MG63 (cell line): ENCODE data around the gene TMPRSS5. TPM values are rescaled to one million over a fixed set of nuclear protein-coding genes. Genes with fewer than 3 reads are reported as not detected.
"Not testable (repeated sequence)": the region's sequence is repeated elsewhere in the genome, so short reads cannot be mapped to it uniquely, and the experiment has no call there.

ENCODE experiments used
- DNase-seq: peaks from one replicate; pipeline ENCODE4 v3.0.0-alpha.2; 2020
- H3K27me3 ChIP-seq: fragments of 250-450 bp; sonication (Bioruptor Pico); 2 replicates; pipeline ENCODE4 v1.5.1; 2020; ENCODE audit warnings: mild to moderate bottlenecking, moderate library complexity
- H3K36me3 ChIP-seq: fragments of 250-450 bp; sonication (Bioruptor Pico); 2 replicates; pipeline ENCODE4 v1.5.1; 2020; ENCODE audit warnings: mild to moderate bottlenecking, moderate library complexity
- H3K4me3 ChIP-seq: fragments of 250-450 bp; sonication (Bioruptor Pico); 2 replicates; pipeline ENCODE4 v1.5.1; 2020; ENCODE audit warnings: mild to moderate bottlenecking, moderate library complexity
- H3K9me3 ChIP-seq: fragments of 250-450 bp; sonication (Bioruptor Pico); 2 replicates; pipeline ENCODE4 v1.5.1; 2020; ENCODE audit warnings: mild to moderate bottlenecking, moderate library complexity
- total RNA-seq: library from RNA; depleted of rRNA; stranded (reverse); fragments of >200 nt; shearing (Covaris generic); gene quantifications from 2 replicates; pipeline ENCODE4 v1.2.3, GENCODE V29; 2014; ENCODE audit warnings: low replicate concordance

Gene TMPRSS5
- total RNA-seq, 1 experiment from 2014 or later: not detected

- no peaks in the 10 kb centered on the region for H3K9me3 ChIP-seq
- no peak for DNase-seq
- no peaks in the 10 kb centered on the region for H3K36me3 ChIP-seq
- no peaks in the 10 kb centered on the region for H3K27me3 ChIP-seq
- H3K4me3 ChIP-seq: no peak overlapping the region
These were observed 24.8 kb downstream of the TMPRSS5 start for GRCh38 chr11:113681282-113681681.

DNA sequence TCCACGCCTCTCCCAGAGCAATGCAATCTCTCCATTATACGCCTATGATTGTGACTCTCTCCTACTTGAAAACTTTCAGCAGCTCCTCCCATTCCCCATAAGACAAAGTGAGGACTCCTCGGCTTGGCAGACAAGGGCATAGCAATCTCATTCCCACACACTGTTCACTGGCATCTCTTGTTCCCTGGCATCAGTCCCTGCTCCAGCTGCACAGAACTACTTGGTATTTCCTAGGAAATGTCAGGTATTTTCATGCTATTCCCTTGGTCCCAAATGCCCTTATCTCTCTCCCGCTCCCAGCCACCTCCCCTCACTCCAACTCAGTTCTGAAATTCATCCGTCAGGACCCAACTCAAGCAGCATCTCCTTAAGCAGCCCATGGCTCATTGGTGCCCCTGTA is 28.4 kb downstream of the TMPRSS5 start:
- DNase-seq: peak; percentile 41
- Histone ChIP-seq H3K36me3 (no peaks in the 10 kb centered on the region), H3K9me3 (no peaks in the 10 kb centered on the region), H3K27me3 (no peaks in the 10 kb centered on the region), H3K4me3 (no peak overlapping the region)

DNA sequence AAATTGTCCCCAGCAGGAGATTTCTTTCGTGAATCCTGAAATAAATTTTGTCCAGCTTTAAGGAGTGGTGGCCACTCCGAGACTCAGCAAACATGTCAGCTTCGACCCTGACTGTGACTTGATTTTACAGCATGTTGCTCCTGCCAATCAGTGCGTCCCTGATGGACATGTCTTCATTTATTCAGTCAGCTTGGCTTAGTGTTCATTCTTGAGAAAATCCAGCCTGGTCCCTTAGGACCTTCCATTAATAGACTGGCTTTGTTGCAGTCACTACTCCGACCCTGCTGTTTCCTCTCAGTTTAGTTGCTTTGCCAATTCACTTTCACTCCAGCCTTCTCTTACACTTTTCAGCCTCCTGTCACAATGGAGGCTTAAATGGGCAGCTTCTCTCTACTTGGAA is 30.5 kb downstream of the TMPRSS5 start:
- DNase-seq: no peak
- no peaks in the 10 kb centered on the region for H3K27me3 ChIP-seq
- no peak overlapping the region for H3K4me3 ChIP-seq
- H3K9me3 ChIP-seq: no peaks in the 10 kb centered on the region
- H3K36me3 ChIP-seq: no peaks in the 10 kb centered on the region

DNA sequence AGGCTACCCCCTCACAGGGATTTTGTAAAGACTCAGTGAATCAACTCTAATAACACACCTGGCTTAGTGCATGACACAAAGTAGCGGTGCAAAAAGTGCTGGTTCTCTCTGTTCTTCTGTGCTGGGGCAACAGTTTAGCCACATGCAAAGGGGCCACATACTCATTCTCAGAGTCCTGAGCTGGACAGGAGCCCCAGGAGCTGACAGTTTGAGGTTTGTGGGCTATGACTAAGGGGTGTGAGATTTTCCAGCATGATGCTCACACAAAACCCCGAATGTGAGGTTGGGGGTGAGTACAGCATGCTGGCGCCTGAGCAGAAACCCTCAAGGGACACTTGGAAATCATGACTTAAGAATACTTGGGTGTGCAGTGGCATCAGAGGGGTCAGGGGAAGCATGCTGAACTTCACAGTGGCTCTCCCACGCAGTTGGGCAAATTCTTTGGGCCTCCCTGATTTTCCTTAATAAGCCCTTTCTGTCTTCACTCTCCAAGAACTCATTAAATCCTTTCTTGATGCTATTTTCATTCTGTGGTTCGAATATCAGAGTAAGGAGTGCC is 31.0 kb downstream of the TMPRSS5 start:
- DNase-seq: peak; percentile 86
- Histone ChIP-seq H3K27me3 (no peaks in the 10 kb centered on the region), H3K9me3 (no peaks in the 10 kb centered on the region), H3K4me3 (no peak overlapping the region), H3K36me3 (no peaks in the 10 kb centered on the region)

DNA sequence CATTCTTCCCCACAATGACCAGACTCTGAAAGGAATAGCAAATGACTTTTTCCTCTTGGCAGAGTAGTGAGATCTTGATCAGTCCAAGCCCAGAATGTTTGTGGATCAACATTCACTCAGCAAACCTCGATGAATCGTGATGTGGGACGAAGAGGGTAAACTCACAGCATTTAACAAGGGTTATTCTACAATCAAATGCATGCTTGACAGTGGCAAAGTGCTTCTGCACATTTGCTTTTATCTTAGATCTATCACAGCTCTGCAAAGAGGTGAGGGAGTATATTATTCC is 31.8 kb downstream of the TMPRSS5 start:
- H3K4me3 ChIP-seq: no peak overlapping the region

DNA sequence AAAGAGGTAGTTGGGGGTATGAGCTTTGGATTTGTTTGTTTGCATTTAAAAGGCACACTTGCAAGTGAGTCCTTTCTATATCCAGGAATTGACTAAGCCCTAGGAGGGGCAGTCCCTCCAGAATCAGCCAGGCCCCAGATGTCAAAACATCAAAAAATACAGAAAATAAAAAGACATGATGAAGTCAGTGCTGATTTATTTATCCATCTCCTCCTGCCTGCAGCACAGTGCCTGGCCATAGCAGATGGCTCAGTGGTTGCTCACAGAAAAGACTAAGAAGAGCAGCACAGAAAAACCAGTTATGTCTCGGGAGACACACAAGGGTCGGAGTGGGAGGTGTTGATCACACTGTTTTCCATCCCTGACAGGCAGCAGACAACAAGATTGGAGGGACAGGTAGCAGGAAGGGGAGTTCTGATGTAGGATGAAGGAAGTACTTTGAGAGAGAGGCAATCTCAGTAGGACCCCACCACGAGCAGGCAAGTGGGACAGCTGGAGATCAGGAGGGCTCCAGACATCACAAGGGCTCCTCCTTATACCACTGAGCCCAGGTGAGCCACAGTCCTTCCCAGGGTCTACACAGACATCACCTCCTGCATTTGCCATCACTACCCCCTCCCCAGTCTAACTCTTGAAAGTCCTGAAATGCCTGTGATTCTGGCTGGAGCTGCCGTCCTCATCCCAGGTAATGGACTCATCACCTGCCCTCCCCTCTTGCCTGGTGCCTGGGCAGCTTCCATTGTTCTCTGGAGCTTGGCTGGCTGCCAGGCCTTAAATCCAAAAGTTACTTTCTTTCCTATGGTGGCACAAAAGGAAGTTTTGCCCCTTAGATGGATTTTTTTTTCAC is 32.3 kb downstream of the TMPRSS5 start:
- H3K36me3 ChIP-seq: no peaks in the 10 kb centered on the region
- H3K27me3 ChIP-seq: no peaks in the 10 kb centered on the region
- peak; percentile 24 for DNase-seq
- no peak overlapping the region for H3K4me3 ChIP-seq
- H3K9me3 ChIP-seq: peaks cover 8% of the 10 kb centered on the region

More for the DNA sequence above, 31.8 kb downstream of the TMPRSS5 start:
- Histone ChIP-seq H3K36me3 (no peaks in the 10 kb centered on the region), H3K9me3 (peaks cover 2% of the 10 kb centered on the region), H3K27me3 (no peaks in the 10 kb centered on the region)
- DNase-seq: no peak

- H3K4me3 ChIP-seq, H3K9me3 ChIP-seq, H3K36me3 ChIP-seq, DNase-seq, H3K27me3 ChIP-seq: not testable (repeated sequence)
These were observed 34.2 kb downstream of the TMPRSS5 start for GRCh38 chr11:113671914-113672313.

DNA sequence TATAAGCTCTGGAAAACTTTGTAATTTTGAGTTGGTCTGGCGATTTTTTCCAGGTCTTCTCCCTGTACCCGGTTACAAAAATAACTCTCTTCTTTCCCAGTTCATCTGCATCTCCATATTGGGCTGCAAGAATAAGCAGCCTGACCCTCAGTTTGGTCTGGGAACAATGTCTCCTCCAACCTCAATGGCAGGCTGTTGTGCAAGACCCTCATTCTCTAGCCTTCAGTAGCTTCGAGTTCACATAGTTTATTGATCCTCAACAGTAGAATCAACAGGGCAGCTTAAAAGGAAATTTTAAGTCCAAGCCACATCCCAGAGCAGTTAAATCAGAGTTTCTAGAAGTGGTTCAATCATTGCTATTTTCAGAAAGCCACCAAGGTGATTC is 35.3 kb downstream of the TMPRSS5 start:
- H3K4me3 ChIP-seq: no peak overlapping the region
- no peak for DNase-seq
- peaks cover 16% of the 10 kb centered on the region for H3K9me3 ChIP-seq
- no peaks in the 10 kb centered on the region for H3K27me3 ChIP-seq
- H3K36me3 ChIP-seq: no peaks in the 10 kb centered on the region

GRCh38 chr11:113670149-113670830 is 35.8 kb downstream of the TMPRSS5 start:
- H3K9me3 ChIP-seq: peaks cover 20% of the 10 kb centered on the region
- no peaks in the 10 kb centered on the region for H3K36me3 ChIP-seq
- H3K27me3 ChIP-seq: no peaks in the 10 kb centered on the region
- no peak for DNase-seq
- no peak overlapping the region for H3K4me3 ChIP-seq

- H3K4me3 ChIP-seq: no peak overlapping the region
- peaks cover 20% of the 10 kb centered on the region for H3K9me3 ChIP-seq
- no peak for DNase-seq
- H3K36me3 ChIP-seq: no peaks in the 10 kb centered on the region
- no peaks in the 10 kb centered on the region for H3K27me3 ChIP-seq
These were observed 37.9 kb downstream of the TMPRSS5 start for GRCh38 chr11:113668255-113668654.

- Histone ChIP-seq H3K4me3 (no peak overlapping the region), H3K9me3 (peaks cover 20% of the 10 kb centered on the region), H3K27me3 (no peaks in the 10 kb centered on the region), H3K36me3 (no peaks in the 10 kb centered on the region)
- DNase-seq: peak; percentile 15
These were observed 38.3 kb downstream of the TMPRSS5 start for GRCh38 chr11:113667801-113668200.

DNA sequence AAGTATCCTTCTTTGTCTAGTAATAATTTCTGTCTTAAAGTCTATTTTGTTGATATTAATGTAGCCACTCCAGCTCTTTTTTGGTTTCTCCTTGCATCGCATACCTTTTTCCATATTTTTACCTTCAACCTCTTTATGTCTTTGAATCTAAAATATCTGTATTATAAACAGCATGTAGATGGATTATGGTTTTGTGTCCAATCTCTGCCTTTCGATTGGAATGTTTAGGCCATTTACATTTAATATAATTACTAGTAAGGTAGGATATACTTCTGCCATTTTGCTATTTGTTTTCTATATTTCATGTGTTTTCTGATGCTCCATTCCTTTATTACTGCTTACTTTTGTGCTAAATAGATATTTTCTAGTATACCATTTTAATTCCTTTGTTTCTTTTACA is 39.5 kb downstream of the TMPRSS5 start:
- Histone ChIP-seq H3K9me3 (peaks cover 20% of the 10 kb centered on the region), H3K36me3 (no peaks in the 10 kb centered on the region), H3K27me3 (no peaks in the 10 kb centered on the region), H3K4me3 (no peak overlapping the region)
- no peak for DNase-seq

- no peak for DNase-seq
- Histone ChIP-seq H3K4me3 (no peak overlapping the region), H3K9me3 (peaks cover 20% of the 10 kb centered on the region)
These were observed 41.0 kb downstream of the TMPRSS5 start for GRCh38 chr11:113664981-113665710.

GRCh38 chr11:113664069-113664980 is 41.8 kb downstream of the TMPRSS5 start:
- H3K9me3 ChIP-seq: peaks cover 18% of the 10 kb centered on the region
- no peaks in the 10 kb centered on the region for H3K36me3 ChIP-seq
- H3K4me3 ChIP-seq: no peak overlapping the region
- no peaks in the 10 kb centered on the region for H3K27me3 ChIP-seq
- DNase-seq: no peak

More at GRCh38 chr11:113664981-113665710, 41.0 kb downstream of the TMPRSS5 start:
- Histone ChIP-seq H3K36me3 (no peaks in the 10 kb centered on the region), H3K27me3 (no peaks in the 10 kb centered on the region)

DNA sequence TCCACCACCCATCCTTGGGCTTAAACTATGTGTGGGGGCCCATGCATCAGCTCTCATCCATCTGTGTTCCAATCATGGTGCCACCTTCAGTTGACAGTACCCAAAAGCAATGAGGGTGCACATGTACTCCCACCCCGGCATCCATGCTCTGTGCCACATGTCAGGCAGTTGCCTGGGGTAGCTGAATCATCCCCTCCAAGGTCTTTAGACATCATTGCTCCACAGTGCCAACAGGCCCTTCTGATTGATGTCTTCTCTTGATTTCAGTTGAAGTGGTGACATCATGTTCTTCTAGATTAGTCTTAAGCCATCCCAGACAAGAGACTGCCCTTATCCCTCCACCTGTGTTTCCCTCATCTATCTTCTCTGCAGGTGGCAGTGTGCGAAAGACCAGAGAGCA is 42.5 kb downstream of the TMPRSS5 start:
- Histone ChIP-seq H3K27me3 (no peaks in the 10 kb centered on the region), H3K9me3 (peaks cover 12% of the 10 kb centered on the region), H3K4me3 (no peak overlapping the region), H3K36me3 (no peaks in the 10 kb centered on the region)
- DNase-seq: peak; percentile 10

GRCh38 chr11:113655771-113656170 is 50.3 kb downstream of the TMPRSS5 start:
- no peak overlapping the region for H3K4me3 ChIP-seq
- H3K9me3 ChIP-seq: 0 out of 2 replicates have a peak, but pooled peaks cover under 1% of the 10 kb centered on the region
- no peaks in the 10 kb centered on the region for H3K36me3 ChIP-seq
- no peaks in the 10 kb centered on the region for H3K27me3 ChIP-seq
- no peak for DNase-seq
